Stimulated activated CD4-positive, alpha-beta T cell treated with anti-CD3 and anti-CD28 coated beads, Interleukin-12 subunit alpha, Interleukin-12 subunit beta, amount 100 ng/mL, for 48 hours (primary cell): ENCODE measurements around the gene DAB1.
"Not testable (repeated sequence)": the region's sequence is repeated elsewhere in the genome, so short reads cannot be mapped to it uniquely, and the experiment has no call there.

Experiments used
- DNase-seq, 3 donors: peaks; one replicate each; pipeline ENCODE4 v3.0.0-alpha.2; 2020; ENCODE audit warnings: low read depth in 2 of 3, low spot score in 1 of 3

DAB1 gene

GRCh38 chr1:57362480-57362879 lies 61.4 kb downstream of the DAB1 start:
- no peak for DNase-seq

- DNase-seq: no peak
These were observed 62.3 kb downstream of the DAB1 start for GRCh38 chr1:57361516-57361915.

GRCh38 chr1:57360846-57361407 lies 62.9 kb downstream of the DAB1 start:
- DNase-seq: no peak

GRCh38 chr1:57357462-57357861 lies 66.4 kb downstream of the DAB1 start:
- DNase-seq: no peak

GRCh38 chr1:57353654-57354053 lies 70.2 kb downstream of the DAB1 start:
- no peak for DNase-seq

- DNase-seq: no peak
These were observed 73.2 kb downstream of the DAB1 start for GRCh38 chr1:57350610-57351009.

GRCh38 chr1:57348921-57349320 lies 74.9 kb downstream of the DAB1 start:
- DNase-seq: no peak

GRCh38 chr1:57345916-57346315 lies 77.9 kb downstream of the DAB1 start:
- DNase-seq: no peak

GRCh38 chr1:57344265-57344664 lies 79.6 kb downstream of the DAB1 start:
- DNase-seq: no peak

GRCh38 chr1:57343298-57343915 lies 80.5 kb downstream of the DAB1 start:
- DNase-seq: not testable (repeated sequence)

- no peak for DNase-seq
These were observed 82.1 kb downstream of the DAB1 start for GRCh38 chr1:57341721-57342120.

GRCh38 chr1:57340334-57341070 lies 83.4 kb downstream of the DAB1 start:
- no peak for DNase-seq

- no peak for DNase-seq
These were observed 86.2 kb downstream of the DAB1 start for GRCh38 chr1:57337623-57338022.

GRCh38 chr1:57336793-57337192 lies 87.1 kb downstream of the DAB1 start:
- no peak for DNase-seq

- DNase-seq: no peak
These were observed 92.2 kb downstream of the DAB1 start for GRCh38 chr1:57331620-57332019.

- DNase-seq: no peak
These were observed 93.9 kb downstream of the DAB1 start for GRCh38 chr1:57329937-57330336.

GRCh38 chr1:57329001-57329527 lies 94.8 kb downstream of the DAB1 start:
- no peak for DNase-seq

- no peak for DNase-seq
These were observed 95.9 kb downstream of the DAB1 start for GRCh38 chr1:57327946-57328345.

- DNase-seq: no peak
These were observed 96.5 kb downstream of the DAB1 start for GRCh38 chr1:57327336-57327735.

GRCh38 chr1:57325536-57325935 lies 98.3 kb downstream of the DAB1 start:
- DNase-seq: no peak

GRCh38 chr1:57325117-57325516 lies 98.7 kb downstream of the DAB1 start:
- DNase-seq: no peak

- DNase-seq: no peak
These were observed 99.5 kb downstream of the DAB1 start for GRCh38 chr1:57324388-57324787.
